GM21367 (cell line): Measurements from ENCODE around the gene TMEM143.

Source experiments
- ATAC-seq: cut with Tn5 transposase; IDR thresholded peaks from one replicate; pipeline ENCODE4 v1.9.1; 2021; ENCODE audit not compliant: unreplicated experiment

Gene TMEM143

DNA sequence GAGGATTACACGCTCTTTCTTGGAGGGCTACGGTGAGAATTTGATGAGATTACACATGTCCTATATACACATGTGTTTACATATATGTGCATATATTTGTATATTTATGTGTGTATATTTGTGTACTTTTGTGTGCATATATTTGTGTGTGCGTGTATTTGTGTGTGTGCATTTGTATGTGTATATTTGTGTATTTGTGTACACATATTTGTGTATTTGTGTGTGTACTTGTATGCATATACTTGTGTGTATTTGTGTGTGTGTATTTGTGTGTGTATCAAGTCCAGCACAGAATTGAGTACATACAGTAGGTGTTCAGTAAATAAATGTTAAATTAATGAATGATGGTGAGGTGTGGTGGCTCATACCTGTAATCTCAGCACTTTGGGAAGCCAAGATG, 1.8 kb downstream of the TMEM143 start:
- no peak for ATAC-seq

DNA sequence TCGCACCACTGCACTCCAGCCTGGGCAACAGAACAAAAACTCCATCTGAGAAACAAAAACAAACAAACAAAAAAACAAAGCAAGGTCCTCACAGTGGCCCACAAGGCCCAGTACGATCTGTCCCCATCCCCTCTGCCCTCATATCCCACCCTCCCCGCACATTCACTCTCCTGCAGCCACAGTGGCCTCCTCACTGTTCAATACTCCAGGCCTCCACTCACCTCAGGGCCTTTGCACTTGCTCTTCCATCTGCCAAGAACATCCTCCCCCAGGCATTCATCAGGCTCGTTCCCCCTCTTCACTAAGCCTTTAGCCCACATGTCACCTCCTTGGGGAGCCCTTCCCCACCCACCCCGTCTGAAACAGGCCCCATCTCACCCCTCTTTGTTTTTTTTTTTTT, 4.6 kb downstream of the TMEM143 start:
- no peak for ATAC-seq

DNA sequence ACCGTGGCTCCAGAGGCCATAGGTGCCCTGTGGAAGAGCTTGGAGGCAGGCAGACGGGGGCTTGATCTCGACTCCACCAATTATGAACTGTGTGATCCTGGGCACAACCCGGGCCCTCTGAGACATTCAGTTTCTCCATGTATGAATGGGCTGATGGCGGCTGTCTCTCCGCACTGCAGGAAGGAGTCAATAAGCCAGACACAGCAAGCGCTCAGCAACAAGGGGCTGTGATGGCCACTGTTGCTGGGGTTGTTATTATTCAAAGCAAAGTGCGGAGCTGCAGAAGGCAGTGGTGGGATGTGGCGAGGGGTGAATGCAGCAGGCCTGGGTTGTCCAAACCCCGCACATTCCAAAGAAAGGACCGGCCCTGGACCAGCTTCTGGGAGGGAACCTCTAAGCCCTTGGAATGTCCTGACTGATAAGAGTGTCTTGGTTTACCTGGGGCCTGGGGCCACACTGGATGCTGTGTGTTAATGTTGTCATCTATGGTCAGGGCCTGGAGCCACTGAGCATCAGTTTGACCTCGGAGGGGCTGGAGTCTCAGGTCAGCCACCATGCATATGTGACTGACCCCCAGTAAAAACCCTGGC, 8.3 kb downstream of the TMEM143 start:
- ATAC-seq: no peak

DNA sequence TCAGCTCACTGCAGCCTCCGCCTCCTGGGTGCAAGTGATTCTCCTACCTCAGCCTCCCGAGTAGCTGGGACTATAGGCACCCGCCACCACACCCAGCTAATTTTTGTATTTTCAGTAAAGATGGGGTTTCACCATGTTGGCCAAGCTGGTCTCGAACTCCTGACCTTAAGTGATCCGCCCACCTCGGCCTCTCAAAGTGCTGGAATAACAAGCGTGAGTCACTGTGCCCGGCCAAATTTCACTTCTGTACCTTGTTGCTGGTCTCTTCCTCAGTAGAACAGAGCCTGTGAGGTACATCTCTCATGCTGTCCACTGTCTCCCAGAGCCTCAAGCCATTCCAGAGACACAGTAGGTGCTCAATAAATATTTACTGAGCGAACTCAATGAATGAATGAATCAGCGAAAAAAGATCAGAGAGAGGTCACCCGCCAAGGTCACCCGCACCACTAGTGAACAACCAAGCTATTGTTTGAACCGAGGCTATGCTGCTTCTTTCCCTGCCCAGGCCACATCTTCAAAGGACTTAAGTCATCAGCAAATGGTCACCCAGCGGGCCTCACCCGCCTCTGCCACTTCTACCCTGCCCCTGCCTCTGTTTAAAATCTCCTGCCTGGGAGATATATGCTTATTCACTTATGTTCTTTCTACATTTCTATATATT, 9.3 kb downstream of the TMEM143 start:
- no peak for ATAC-seq

DNA sequence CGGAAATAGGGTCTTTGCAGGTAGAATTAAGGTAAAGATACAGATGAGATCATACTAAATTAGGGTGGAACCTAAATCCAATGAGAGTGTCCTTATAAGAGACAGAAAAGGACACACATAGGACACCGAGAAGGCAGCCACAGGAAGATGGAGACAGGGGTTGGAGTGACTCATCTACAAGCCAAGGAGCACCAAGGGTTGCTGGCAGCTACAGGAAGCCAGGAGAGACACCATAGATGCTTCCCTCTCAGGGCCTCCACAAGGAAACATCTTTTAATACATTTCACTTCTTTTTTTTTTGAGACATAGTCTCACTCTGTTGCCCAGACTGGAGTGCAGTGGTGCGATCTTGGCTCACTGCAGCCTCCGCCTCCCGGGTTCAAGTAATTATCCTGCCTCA, 10.1 kb downstream of the TMEM143 start:
- ATAC-seq: no peak

DNA sequence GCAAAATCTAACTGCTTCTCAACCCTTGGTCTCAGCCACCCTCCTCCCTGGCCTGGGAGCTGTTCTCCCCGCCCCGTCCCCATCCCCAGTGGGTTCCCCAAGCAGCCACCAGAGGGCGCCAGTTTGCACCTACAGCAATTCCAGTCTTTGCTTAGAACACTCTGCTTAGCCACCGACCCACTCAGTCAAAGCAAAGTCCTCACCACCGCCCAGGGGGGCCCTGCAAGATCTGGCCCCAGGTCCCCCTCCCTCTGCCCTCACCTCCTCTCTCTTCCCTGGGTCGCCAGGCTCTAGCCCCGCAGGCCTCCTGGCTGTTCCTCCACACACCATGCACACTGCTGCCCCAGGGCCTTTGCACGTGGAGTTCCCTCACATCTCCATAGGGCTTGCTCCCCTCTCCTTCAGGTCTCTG, 12.4 kb downstream of the TMEM143 start:
- no peak for ATAC-seq

DNA sequence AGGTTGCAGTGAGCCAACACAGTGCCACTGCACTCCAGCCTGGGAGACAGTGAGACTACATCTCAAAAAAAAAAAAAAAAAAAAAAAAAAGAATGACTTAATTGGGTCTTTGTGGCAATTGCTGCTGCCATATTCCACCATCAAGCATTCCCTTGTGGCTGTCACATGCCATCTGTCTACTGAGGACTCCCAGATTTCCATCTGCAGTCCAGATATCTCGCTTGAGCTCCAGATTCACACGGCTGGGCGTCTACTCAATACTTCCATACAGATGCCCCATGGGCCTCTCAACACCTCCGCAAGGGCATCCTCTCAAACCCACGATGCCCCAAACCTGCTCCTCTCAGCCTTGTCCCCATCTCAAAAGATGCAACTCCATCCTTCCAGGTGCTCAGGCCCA, 12.9 kb downstream of the TMEM143 start:
- ATAC-seq: no peak

DNA sequence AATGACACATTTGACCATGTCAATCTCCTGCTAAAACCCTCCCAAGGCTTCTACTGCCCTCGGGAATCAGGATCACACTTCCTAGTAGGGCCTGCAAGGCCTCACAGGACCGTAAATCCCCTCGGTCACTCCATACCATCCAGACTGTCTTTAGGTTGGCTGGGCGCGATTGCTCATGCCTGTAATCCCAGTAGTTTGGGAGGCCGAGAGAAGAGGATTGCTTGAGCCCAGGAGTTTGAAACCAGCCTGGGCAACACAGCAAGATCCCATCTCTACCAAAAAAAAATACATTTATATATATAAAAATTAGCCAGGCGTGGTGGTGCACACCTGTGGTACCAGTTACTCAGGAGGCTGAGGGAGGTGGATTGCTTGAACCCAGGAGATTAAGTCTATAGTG, 15.0 kb downstream of the TMEM143 start:
- ATAC-seq: no peak

DNA sequence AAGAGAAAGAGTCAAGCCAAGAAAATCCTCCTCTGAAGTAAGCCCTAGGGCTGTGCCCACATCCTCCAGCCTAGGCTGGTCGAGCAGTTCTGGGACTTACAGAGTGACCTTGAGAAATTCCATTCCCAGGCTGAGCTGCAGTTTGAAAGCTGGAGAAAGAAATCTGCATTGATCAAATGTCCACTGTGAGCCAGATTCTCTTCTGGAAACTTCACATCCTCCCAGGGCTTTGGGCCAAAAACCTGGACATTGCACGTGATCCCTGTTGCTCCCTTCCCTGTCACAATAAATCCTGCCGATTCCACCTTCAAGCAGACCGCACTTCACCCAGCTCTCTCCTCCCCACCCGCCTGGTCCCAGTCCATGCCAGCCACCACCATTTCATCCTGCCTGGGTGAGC, 15.7 kb downstream of the TMEM143 start:
- no peak for ATAC-seq

DNA sequence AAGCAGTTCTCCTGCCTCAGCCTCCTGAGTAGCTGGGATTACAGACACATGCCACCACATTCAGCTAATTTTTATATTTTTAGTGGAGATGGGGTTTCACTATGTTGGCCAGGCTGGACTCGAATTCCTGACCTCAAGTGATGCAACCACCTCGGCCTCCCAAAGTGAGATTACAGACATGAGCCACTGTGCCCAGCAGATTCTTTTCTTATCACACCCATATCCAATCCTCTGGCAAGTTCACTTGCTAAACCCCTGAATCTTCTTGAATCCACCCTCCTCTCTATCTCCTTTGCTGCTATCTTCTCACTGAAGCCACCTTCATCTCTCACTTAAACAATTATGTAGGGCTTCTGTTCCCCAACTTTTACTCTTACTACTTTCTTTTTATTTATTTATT, 17.5 kb downstream of the TMEM143 start:
- ATAC-seq: no peak

DNA sequence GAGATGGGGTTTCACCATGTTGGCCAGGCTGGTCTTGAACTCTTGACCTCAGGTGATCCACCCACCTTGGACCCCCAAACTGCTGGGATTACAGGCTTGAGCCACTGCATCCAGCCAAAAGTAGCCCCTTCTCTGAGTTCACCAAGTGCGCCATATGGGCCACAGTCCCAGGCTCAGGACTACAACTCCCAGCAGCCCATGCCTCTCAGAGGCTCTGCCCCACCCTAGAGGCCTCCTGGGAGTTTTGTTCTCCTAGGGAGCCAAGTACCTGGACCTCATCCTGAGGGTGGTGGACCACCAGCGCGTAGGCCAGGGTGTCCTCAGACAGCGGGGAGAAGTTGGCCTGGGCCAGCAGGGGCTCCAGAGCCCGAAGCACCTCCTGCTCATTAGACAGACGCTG, 18.8 kb downstream of the TMEM143 start:
- no peak for ATAC-seq

DNA sequence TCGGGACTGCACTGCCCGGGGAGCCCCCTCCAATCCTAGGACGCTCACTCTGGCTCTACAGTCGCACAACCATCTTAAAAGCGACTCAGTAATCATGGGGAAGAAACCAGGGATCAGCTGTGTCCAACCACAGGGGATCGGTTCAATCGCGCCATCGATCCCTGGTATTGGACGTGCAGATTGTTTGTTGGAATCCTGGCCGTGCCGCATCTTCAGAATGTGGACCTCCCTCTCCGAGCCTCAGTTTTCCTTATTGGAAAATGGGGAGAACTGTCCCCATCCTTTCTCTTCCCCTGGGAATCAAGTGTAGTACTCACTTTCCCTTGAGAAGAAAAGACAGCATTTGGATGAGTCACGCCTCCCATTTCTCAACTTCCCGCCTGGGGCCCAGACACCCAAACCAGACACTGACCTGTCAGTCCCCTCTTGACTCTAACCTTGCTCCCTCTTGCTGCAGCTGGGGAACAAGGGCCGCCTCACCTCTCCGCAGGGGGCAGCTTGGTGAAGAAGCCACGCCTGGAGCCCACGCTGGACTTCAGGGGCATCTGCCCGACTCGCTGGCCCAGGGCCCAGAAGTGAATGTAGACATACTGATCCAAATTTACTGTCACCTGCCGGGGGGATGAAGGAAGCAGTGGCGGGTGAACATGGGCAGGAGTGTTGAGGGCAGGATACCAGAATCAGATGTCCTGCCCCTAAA, 20.7 kb downstream of the TMEM143 start:
- ATAC-seq: no peak

DNA sequence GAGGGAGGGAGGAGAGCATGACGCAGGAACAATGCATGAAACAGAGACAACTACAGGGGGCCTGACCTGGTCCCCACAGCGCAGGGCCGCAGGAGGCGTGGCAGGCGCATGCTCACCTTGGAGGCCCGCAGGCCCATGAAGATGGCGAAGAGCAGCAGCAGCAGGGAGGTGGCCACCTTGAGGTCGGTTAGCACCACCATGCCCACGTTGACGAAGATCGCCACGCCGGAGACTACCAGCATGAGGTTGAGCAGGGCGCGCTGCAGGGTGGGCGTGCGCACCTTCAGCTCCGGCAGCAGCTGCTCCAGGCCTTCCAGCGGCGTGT, 21.4 kb downstream of the TMEM143 start:
- no peak for ATAC-seq

DNA sequence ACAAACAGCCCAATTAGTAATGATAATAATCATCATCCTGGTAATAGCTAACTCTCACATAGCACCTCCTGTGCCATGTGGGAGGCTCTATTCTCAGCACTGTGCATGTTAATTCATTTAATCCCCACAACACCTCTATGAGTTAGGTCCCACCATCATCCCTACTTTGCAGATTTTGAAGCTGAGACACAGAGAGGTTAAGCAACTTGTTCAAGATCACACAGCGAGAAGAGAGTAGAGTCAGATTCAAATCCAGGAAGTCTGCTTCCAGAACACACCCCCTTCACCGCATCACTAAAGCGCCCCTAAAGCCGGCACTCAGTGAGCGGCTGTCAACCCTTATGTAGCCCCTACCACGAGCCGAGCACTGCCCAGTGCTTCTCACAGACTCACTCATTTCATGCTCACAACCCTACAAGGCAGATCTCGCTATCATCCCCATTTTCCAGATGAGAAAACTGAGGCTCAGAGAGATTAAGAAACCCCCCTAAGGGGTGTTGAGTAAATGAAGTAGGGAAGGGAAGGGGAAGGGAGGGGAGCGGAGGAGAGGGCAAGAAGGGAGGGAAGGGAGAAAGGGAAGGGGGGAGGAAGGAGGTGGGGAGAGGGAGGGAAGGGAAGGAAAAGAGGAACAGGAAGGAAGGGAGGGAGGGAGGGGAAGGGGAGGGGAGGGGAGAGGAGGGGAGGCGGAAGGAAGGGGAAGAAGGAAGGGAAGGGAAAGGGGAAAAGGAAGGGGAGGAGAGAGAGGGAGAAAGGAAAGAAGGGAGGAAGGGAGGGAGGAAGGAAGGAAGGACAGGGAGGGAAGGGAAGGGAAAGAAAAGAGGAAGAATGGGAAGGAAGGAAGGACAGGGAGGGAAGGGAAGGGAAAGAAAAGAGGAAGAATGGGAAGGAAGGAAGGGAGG, 22.0 kb downstream of the TMEM143 start:
- ATAC-seq: no peak

DNA sequence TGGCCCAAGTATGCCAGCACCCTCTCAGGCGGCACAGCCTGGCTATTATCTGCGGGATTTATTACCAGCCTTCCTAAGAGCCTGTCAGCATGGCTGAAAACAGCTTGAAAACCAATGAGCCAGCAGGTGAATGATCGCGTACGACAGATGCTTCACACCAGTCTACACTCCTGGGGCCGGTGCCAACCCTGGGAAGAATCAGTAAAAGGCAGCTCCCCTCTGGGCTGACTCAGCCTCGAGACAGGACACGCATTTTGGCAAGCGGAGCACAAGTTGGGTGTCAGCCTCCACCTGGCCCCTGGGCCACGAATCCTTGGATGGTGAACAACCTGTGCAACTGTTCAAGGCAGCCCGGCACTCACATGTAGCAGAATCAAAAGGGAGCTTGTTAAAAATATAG, 22.7 kb downstream of the TMEM143 start:
- no peak for ATAC-seq

DNA sequence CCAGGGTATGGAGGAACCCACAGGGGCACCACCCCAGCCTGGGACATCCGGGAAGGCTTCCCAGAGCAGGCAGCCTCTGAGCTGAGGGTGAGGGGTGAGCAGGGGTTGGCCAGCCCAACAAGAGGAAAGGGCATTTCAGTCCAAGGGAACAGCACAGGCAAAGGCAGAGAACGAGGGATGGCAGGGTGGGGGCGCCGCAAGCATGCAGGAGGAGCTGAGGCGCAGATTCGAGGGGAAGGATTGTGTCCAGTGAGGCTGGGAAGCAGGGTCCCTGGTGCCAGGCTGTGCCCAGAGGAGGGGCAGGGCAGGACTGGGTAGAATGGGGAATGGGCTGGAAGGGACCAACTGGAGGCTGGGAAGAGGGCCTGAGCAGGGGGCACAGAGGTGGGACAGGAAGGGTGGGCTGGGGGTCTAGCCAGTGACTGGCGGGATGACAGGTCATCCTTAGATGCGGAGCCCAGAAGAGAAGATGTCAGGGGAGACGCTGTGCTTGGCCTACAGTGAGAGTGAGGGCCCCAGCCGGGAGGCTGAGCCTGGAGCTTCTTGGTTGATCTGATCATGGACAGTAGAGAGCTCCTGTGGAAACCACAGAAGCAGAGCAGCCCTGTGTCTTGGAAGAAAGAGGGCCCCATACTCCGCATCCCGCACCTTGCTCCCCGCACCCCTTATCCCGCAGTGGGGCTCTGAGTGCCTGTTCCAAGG, 24.8 kb downstream of the TMEM143 start:
- no peak for ATAC-seq

DNA sequence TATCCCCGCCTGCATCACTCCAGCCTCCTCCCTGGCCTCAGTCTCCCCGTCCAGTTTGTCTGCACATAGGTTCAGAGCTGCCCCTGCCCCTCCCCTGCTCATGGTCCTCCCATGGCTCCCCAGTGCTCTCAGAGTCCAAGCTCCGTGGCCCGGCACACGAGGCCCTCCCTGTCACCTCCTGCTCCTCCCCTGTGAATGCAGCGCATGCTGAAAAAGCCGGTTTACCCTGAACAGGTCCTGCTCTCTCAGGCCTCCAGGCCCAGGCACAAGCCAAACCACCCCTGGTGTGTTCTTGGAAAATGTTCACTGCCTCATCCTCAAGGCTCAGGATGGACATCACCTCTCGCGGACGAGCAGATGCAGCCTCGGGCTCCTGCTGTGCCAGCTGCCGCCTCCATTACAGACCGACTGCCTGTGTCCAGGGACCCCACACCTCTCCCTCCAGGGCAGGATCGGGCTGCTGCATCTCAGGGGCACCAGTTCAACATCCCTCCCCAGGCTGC, 25.4 kb downstream of the TMEM143 start:
- no peak for ATAC-seq

DNA sequence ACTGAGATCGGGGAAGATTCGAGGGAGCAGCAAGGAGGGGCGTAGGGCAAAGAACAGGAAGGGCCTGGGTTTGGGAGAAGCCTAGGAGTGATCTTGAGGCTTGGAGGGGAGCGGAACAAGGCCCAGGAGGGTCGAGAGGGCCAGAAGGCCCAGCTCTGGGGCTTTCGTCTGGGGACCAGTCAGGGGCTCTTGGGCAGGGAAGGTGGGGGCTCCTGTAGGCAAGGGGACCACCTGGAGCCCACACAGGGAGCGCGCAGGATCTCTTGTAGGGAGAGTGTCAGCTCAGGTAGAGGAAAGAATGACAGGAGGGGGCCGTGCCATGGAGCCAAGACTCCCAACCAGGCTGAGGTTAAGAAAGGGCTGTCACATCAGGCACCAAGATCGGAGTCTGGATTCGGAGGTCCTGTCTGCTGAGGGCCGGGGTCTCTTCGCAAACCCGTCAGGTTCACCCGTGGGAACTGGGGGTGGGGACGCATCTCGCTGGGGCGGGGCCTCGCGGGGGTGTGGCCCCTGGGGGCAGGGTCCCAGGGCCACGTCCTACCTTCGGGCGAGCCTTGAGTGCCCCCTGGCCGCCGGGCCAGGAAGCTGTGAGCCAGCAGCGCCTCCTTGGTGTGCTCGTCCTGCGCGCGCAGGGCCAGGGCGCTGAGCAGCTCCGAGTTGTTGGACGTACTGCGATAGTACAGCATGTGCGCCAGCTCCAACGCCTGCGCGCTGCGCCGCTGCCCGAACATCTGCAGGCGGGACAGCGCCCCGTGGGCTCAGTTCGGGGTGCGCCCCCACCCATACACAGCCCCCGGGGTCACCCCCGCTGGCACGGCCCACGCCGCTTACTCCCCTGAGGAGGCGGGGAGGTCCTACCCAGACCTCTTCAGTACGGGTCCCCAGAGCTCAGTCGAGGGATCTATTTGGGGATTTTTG, 30.0 kb downstream of the TMEM143 start:
- peak; percentile 44 for ATAC-seq

DNA sequence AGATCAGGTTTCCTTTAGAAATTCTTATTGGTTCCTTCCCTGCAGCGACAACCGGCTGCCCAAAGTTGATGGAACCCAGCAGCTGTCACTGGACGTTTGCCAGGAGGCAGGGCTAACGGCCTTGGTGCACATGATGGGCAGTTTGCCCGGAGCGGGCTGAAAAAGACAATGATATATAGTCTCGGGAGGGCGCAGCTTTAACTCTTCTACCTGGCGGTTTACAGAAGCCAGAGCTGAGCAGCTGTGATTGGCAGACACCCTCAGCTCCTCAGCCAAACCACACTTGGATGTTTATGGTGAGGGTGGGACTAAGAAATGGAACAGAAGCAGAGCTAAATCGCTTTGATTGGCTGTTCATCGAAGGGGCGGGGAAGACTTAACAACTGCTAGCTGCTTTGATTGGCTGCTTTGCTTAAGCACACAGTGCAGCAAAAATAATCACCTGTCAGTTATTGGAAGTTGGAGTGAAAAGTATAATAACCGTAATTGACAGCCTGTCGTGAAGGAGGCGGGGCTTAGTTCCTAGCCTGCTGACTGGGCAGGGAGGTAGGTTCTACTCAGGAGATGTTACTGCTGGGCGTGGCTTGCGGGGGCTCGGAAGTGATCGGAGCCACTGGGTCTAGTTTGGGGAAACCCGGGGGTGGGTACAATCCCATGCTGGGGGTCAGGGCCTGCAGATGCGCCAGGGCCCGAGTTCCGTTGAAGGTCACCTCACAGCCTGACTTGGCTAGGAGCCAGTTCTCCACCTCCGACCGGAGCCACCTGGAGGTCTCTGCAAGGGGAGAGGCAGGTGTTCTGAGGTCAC, 30.9 kb downstream of the TMEM143 start:
- peak; percentile 48 for ATAC-seq
